Umbilical cord (tissue), 1 donor: ENCODE results near the gene TBL3. TPM values are rescaled to one million over a fixed set of nuclear protein-coding genes. Genes with fewer than 3 reads are reported as not detected.

Source experiments
- total RNA-seq: library from RNA; depleted of rRNA; stranded (reverse); fragments of >200 nt; gene quantifications from one replicate; pipeline ENCODE4 v1.2.3, GENCODE V29; 2014; ENCODE audit warnings: low replicate concordance; ENCODE audit not compliant: insufficient read depth

Gene TBL3
- total RNA-seq, 1 donor from 2014 or later: 10.4 TPM

Other genes with a start within 250 kb of the TBL3 start
- 33.0 TPM for gene NME3, start 200.5 kb upstream of the TBL3 start, total RNA-seq
- 7.2 TPM for gene EME2, start 199.2 kb upstream of the TBL3 start, total RNA-seq
- 26.5 TPM for gene MRPS34, start 198.9 kb upstream of the TBL3 start, total RNA-seq
- gene SPSB3, start 189.5 kb upstream of the TBL3 start, total RNA-seq: 37.6 TPM
- 73.7 TPM for gene NUBP2, start 189.1 kb upstream of the TBL3 start, total RNA-seq
- gene IGFALS, start 178.3 kb upstream of the TBL3 start, total RNA-seq: 0.96 TPM
- gene HAGH, start 145.2 kb upstream of the TBL3 start, total RNA-seq: 34.4 TPM
- 36.1 TPM for gene FAHD1, start 144.8 kb upstream of the TBL3 start, total RNA-seq
- not detected for gene MEIOB, start 99.9 kb upstream of the TBL3 start, total RNA-seq
- not detected for gene HS3ST6, start 53.6 kb upstream of the TBL3 start, total RNA-seq
- gene MSRB1, start 28.9 kb upstream of the TBL3 start, total RNA-seq: 2.2 TPM
- gene RPL3L, start 17.4 kb upstream of the TBL3 start, total RNA-seq: not detected
- 111 TPM for gene NDUFB10, start 12.5 kb upstream of the TBL3 start, total RNA-seq
- 1,669 TPM for gene RPS2, start 7.2 kb upstream of the TBL3 start, total RNA-seq
- gene RNF151, start 5.2 kb upstream of the TBL3 start, total RNA-seq: not detected
- gene NOXO1, start 9.4 kb downstream of the TBL3 start, total RNA-seq: not detected
- gene GFER, start 12.1 kb downstream of the TBL3 start, total RNA-seq: 12.0 TPM
- gene SYNGR3, start 17.9 kb downstream of the TBL3 start, total RNA-seq: 2.4 TPM
- gene ZNF598, start 37.8 kb downstream of the TBL3 start, total RNA-seq: 4.8 TPM
- not detected for gene NPW, start 47.7 kb downstream of the TBL3 start, total RNA-seq
- 30.3 TPM for gene NHERF2, start 54.8 kb downstream of the TBL3 start, total RNA-seq
- 10.4 TPM for gene NTHL1, start 75.8 kb downstream of the TBL3 start, total RNA-seq
- gene TSC2, start 75.9 kb downstream of the TBL3 start, total RNA-seq: 50.1 TPM
- gene PKD1, start 163.8 kb downstream of the TBL3 start, total RNA-seq: 99.9 TPM
- 0.48 TPM for gene RAB26, start 176.6 kb downstream of the TBL3 start, total RNA-seq
- 22.9 TPM for gene TRAF7, start 183.7 kb downstream of the TBL3 start, total RNA-seq
- gene CASKIN1, start 224.6 kb downstream of the TBL3 start, total RNA-seq: not detected
- 25.8 TPM for gene MLST8, start 233.4 kb downstream of the TBL3 start, total RNA-seq
- 3.6 TPM for gene BRICD5, start 238.8 kb downstream of the TBL3 start, total RNA-seq
- 7.9 TPM for gene PGP, start 242.8 kb downstream of the TBL3 start, total RNA-seq